Measurements from ENCODE around the gene CDH7. TPM values are rescaled to one million over a fixed set of nuclear protein-coding genes. Genes with fewer than 3 reads are reported as not detected.

The CDH7 gene
- total RNA-seq, 1 experiment from 2014 or later = not detected

GRCh38 chr18:65761636-65762295 is 11.0 kb downstream of the CDH7 start:
- Histone ChIP-seq H3K4me3 (ENCODE audit: low read depth in 2 of 2, low read length in 2 of 2) (no peak overlapping the region), H3K27ac (ENCODE audit: low read length) (no peak overlapping the region), H3K36me3 (ENCODE audit: control insufficient read depth, insufficient read depth, low read length) (no peaks in the 10 kb centered on the region), H3K9me3 (ENCODE audit: control insufficient read depth, insufficient read depth, low read depth, low read length) (no peaks in the 10 kb centered on the region), H3K4me1 (ENCODE audit: control insufficient read depth, insufficient read depth, low read length) (no peaks in the 10 kb centered on the region), H3K27me3 (ENCODE audit: control insufficient read depth, insufficient read depth, low read length) (no peaks in the 10 kb centered on the region)
- no peak for DNase-seq (ENCODE audit: low read depth, low spot score)
- in situ Hi-C loops (cut with HindIII; ENCODE audit: low pct_unique_long_range_greater_than_20kb, low sequenced_read_pairs) (no loop called here), intact Hi-C loops (cut with micrococcal nuclease; ENCODE audit: unreplicated experiment) (no loop called here)
- ChIA-PET CTCF (no interaction called here), POLR2A (no interaction called here)
- TF ChIP-seq TCF7L2 (IDR thresholded peaks at IDR 0.05; ENCODE audit: low read depth, low read length) = no peak
- no peak for TF ChIP-seq REST (IDR thresholded peaks at IDR 0.05; ENCODE audit: insufficient read depth in 1 of 2, low read depth in 2 of 2, low read length in 1 of 2)
- no peak for TF ChIP-seq CTCF (IDR thresholded peaks at IDR 0.05)
- TF ChIP-seq SIN3A (IDR thresholded peaks at IDR 0.05; ENCODE audit: borderline replicate concordance, insufficient read depth, low read depth, low read length) = no peak
- TF ChIP-seq POLR2AphosphoS5 (IDR thresholded peaks at IDR 0.05; ENCODE audit: low read depth, low read length) = no peak
- no TSS peak for BruUV-seq (replicated peaks)
- ATAC-seq = no peak

GRCh38 chr18:65762556-65762955 is 11.7 kb downstream of the CDH7 start:
- intact Hi-C loops (cut with micrococcal nuclease; ENCODE audit: unreplicated experiment) = no loop called here
- H3K4me3 ChIP-seq (ENCODE audit: low read depth in 2 of 2, low read length in 2 of 2) = no peak overlapping the region
- CTCF ChIA-PET = no interaction called here
- no peaks in the 10 kb centered on the region for H3K27me3 ChIP-seq (ENCODE audit: control insufficient read depth, insufficient read depth, low read length)
- in situ Hi-C loops (cut with HindIII; ENCODE audit: low pct_unique_long_range_greater_than_20kb, low sequenced_read_pairs) = no loop called here
- ATAC-seq (no peak), DNase-seq (ENCODE audit: low read depth, low spot score) (no peak)
- BruUV-seq (replicated peaks) = no TSS peak
- H3K4me1 ChIP-seq (ENCODE audit: control insufficient read depth, insufficient read depth, low read length) = no peaks in the 10 kb centered on the region
- H3K9me3 ChIP-seq (ENCODE audit: control insufficient read depth, insufficient read depth, low read depth, low read length) = no peaks in the 10 kb centered on the region
- no peak overlapping the region for H3K27ac ChIP-seq (ENCODE audit: low read length)
- H3K36me3 ChIP-seq (ENCODE audit: control insufficient read depth, insufficient read depth, low read length) = no peaks in the 10 kb centered on the region
- TF ChIP-seq SIN3A (IDR thresholded peaks at IDR 0.05; ENCODE audit: borderline replicate concordance, insufficient read depth, low read depth, low read length) (no peak), REST (IDR thresholded peaks at IDR 0.05; ENCODE audit: insufficient read depth in 1 of 2, low read depth in 2 of 2, low read length in 1 of 2) (no peak), TCF7L2 (IDR thresholded peaks at IDR 0.05; ENCODE audit: low read depth, low read length) (no peak), POLR2AphosphoS5 (IDR thresholded peaks at IDR 0.05; ENCODE audit: low read depth, low read length) (no peak), CTCF (IDR thresholded peaks at IDR 0.05) (no peak)
- POLR2A ChIA-PET = no interaction called here
